ENCODE measurements around the gene SLC24A3.

DNA sequence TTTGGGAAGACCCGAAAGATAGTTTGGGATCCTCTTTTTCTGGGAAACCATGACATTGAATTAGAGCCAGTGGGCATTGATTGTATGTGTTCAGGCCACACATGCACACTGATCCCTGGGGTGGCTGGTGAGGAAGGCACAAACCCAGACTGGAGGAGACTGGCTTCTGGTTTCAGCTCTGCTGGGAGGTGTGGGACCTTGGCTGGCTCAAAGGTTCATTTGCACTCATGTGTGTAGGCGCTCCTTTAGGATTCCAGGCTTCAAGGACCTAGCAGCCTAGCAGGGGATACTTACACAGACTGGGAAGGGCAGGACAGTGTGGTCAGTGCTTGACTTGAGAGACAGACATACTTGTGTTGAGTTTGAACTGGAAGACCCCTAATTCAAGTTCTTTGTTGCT is 552.8 kb downstream of the SLC24A3 start:
- TF ChIP-seq POLR2A (IDR thresholded peaks at IDR 0.05), result no peak
- TF ChIP-seq CTCF (IDR thresholded peaks at IDR 0.05), result no peak

Data from heart left ventricle (tissue), 13 donors.